Osteoblast (primary cell): Measurements from ENCODE around the gene TSPAN5. TPM values are rescaled to one million over a fixed set of nuclear protein-coding genes. Genes with fewer than 3 reads are reported as not detected.

Experiments used
- DNase-seq: peaks from one replicate; pipeline ENCODE4 v3.0.0; 2011; ENCODE audit warnings: low spot score, mixed read lengths; ENCODE audit not compliant: insufficient read length; ENCODE audit errors: missing footprints
- H2AFZ ChIP-seq: 2 replicates; pipeline ENCODE4 v1.6.0; 2011; ENCODE audit warnings: mild to moderate bottlenecking, low read length
- H3K27ac ChIP-seq: 2 replicates; pipeline ENCODE4 v1.5.1; 2011; ENCODE audit warnings: mild to moderate bottlenecking, low read depth, low read length, moderate library complexity
- H3K27me3 ChIP-seq: 2 replicates; pipeline ENCODE4 v1.6.0; 2012; ENCODE audit warnings: mild to moderate bottlenecking, control low read depth, inconsistent platforms, low read length, moderate library complexity; ENCODE audit not compliant: insufficient read depth
- H3K36me3 ChIP-seq: 2 replicates; pipeline ENCODE4 v1.5.1; 2011; ENCODE audit warnings: mild to moderate bottlenecking, low read length, control low read depth, moderate library complexity; ENCODE audit not compliant: insufficient read depth
- H3K4me1 ChIP-seq: 2 replicates; pipeline ENCODE4 v1.5.1; 2011; ENCODE audit warnings: mild to moderate bottlenecking, low read length, control low read depth, moderate library complexity; ENCODE audit not compliant: insufficient read depth
- H3K4me2 ChIP-seq: 2 replicates; pipeline ENCODE4 v1.6.0; 2011; ENCODE audit warnings: mild to moderate bottlenecking, low read length; ENCODE audit not compliant: insufficient read depth
- H3K4me3 ChIP-seq: fragments of 200-600 bp; sonication (generic); 3 replicates; pipeline ENCODE4 v1.5.1; 2012; ENCODE audit warnings: mild to moderate bottlenecking, low read length, inconsistent platforms; ENCODE audit not compliant: insufficient read depth
- H3K79me2 ChIP-seq: 2 replicates; pipeline ENCODE4 v1.6.0; 2012; ENCODE audit warnings: mild to moderate bottlenecking, low read length, control low read depth, inconsistent platforms; ENCODE audit not compliant: insufficient read depth
- H3K9me3 ChIP-seq: 2 replicates; pipeline ENCODE4 v1.5.1; 2011; ENCODE audit warnings: low read depth, low read length, control low read depth
- H4K20me1 ChIP-seq: 2 replicates; pipeline ENCODE4 v1.6.0; 2012; ENCODE audit warnings: mild to moderate bottlenecking, low read length, control low read depth; ENCODE audit not compliant: insufficient read depth
- CTCF ChIP-seq: IDR thresholded peaks from 2 replicates; pipeline ENCODE4 v1.5.1; 2011; ENCODE audit warnings: mild to moderate bottlenecking, low read depth, low read length, moderate library complexity; ENCODE audit errors: extremely low read depth
- total RNA-seq: library from RNA; depleted of rRNA; stranded (reverse); fragments of >200 nt; gene quantifications from 2 replicates; pipeline ENCODE4 v1.2.3, GENCODE V29; 2012

The TSPAN5 gene
- total RNA-seq, 1 donor, result 36.9 TPM

GRCh38 chr4:98606894-98607293 lies 51.5 kb downstream of the TSPAN5 start:
- Histone ChIP-seq H3K4me3 (no peak overlapping the region), H3K4me2 (no peak overlapping the region), H4K20me1 (peaks cover 4% of the 10 kb centered on the region), H3K36me3 (no peaks in the 10 kb centered on the region), H3K79me2 (peaks cover 97% of the 10 kb centered on the region), H3K9me3 (no peaks in the 10 kb centered on the region), H3K27me3 (no peaks in the 10 kb centered on the region), H2AFZ (no peak overlapping the region), H3K27ac (no peak overlapping the region), H3K4me1 (peaks cover 22% of the 10 kb centered on the region)
- no peak for DNase-seq
- no peak for TF ChIP-seq CTCF

- peak overlapping the region; percentile 77 for H3K27ac ChIP-seq
- H3K4me2 ChIP-seq, result no peak overlapping the region
- H3K4me1 ChIP-seq, result peaks cover 25% of the 10 kb centered on the region
- no peak for TF ChIP-seq CTCF
- no peaks in the 10 kb centered on the region for H4K20me1 ChIP-seq
- H3K27me3 ChIP-seq, result no peaks in the 10 kb centered on the region
- DNase-seq, result no peak
- no peaks in the 10 kb centered on the region for H3K36me3 ChIP-seq
- peaks cover 96% of the 10 kb centered on the region for H3K79me2 ChIP-seq
- no peak overlapping the region for H2AFZ ChIP-seq
- H3K9me3 ChIP-seq, result no peaks in the 10 kb centered on the region
- H3K4me3 ChIP-seq, result no peak overlapping the region
Measured at GRCh38 chr4:98605216-98605615, 53.2 kb downstream of the TSPAN5 start.

- Histone ChIP-seq H3K79me2 (peaks cover 96% of the 10 kb centered on the region), H3K4me2 (no peak overlapping the region), H2AFZ (no peak overlapping the region), H3K27me3 (no peaks in the 10 kb centered on the region), H3K4me1 (peaks cover 25% of the 10 kb centered on the region), H3K4me3 (no peak overlapping the region), H3K9me3 (no peaks in the 10 kb centered on the region), H3K27ac (peak overlapping the region; percentile 77), H4K20me1 (no peaks in the 10 kb centered on the region), H3K36me3 (no peaks in the 10 kb centered on the region)
- DNase-seq, result no peak
- no peak for TF ChIP-seq CTCF
Measured at GRCh38 chr4:98604723-98605122, 53.7 kb downstream of the TSPAN5 start.

GRCh38 chr4:98603683-98604521 lies 54.5 kb downstream of the TSPAN5 start:
- no peak overlapping the region for H3K4me3 ChIP-seq
- H3K4me2 ChIP-seq, result peak overlapping the region; percentile 46
- H3K79me2 ChIP-seq, result peaks cover 92% of the 10 kb centered on the region
- no peaks in the 10 kb centered on the region for H3K9me3 ChIP-seq
- H2AFZ ChIP-seq, result no peak overlapping the region
- no peaks in the 10 kb centered on the region for H3K36me3 ChIP-seq
- no peak for TF ChIP-seq CTCF
- no peaks in the 10 kb centered on the region for H3K27me3 ChIP-seq
- peaks cover 25% of the 10 kb centered on the region for H3K4me1 ChIP-seq
- DNase-seq, result no peak
- H4K20me1 ChIP-seq, result no peaks in the 10 kb centered on the region
- H3K27ac ChIP-seq, result peak overlapping the region; percentile 77
